Measurements from ENCODE around the gene MAP4K4.

Gene MAP4K4

GRCh38 chr2:101788995-101789970, 91.8 kb downstream of the MAP4K4 start:
- DNase-seq (ENCODE audit: low read depth, low spot score): no peak

- no peak for DNase-seq (ENCODE audit: low read depth, low spot score)
Observed at GRCh38 chr2:101790416-101790815, 92.9 kb downstream of the MAP4K4 start.

DNA sequence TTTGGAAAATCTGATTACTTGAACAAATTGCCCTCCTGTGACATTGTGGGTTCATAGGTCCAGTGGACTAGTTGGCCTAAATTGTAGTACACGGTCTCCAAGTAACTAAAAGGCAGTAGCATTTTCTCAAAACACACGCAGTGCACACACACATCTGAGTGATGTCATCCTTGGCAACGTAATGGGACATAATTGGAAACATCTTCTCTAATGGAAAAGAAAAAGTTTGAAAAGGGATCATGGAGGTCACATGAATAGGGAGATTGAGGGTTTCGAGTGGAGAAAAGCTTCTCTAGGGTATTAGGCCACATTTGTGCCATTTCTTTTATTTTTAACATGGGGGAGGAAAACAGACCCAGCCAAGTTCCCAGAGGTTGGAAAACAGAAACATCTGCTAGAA, 93.3 kb downstream of the MAP4K4 start:
- peak; percentile 74 for DNase-seq (ENCODE audit: low read depth, low spot score)

DNA sequence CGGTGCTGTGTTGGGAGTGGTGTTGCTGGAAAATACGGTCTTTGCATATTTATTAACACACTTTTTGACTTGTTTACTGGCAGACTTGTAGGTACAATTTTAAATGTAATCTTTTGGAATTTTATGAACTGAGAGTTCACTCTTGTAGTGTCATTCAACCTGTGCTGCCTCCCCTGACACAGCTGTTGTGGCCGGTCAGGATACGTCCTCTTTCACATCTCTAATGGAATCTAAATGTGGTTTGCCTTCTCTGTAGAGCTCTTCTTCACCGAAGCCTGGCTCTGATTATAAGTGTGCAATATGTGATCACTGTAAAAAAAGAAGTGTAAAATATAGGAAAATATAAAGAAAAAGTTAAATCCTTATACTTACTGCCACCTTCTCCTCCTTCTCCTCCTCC, 94.7 kb downstream of the MAP4K4 start:
- no peak for DNase-seq (ENCODE audit: low read depth, low spot score)

GRCh38 chr2:101793277-101793969, 95.9 kb downstream of the MAP4K4 start:
- no peak for DNase-seq (ENCODE audit: low read depth, low spot score)

DNA sequence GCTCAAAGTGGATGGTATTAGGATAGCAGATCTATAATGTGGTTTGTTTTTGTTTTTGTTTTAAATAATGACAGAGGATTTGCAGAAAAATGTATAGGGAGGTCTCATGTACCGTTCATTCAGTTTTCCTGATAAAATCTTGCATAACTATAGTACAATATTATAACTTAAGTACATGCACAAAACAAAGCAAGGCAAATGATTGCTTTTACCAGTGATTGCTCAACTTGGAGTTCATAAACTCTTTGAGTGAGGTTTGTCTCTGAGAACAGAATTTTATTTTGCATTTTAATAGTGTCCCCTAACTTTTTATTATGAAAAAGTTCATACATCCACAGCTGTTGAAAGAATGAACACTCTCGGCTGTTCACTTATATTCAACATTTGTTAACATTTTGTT, 96.6 kb downstream of the MAP4K4 start:
- no peak for DNase-seq (ENCODE audit: low read depth, low spot score)

- DNase-seq (ENCODE audit: low read depth, low spot score): no peak
Observed at GRCh38 chr2:101795033-101795432, 97.5 kb downstream of the MAP4K4 start.

GRCh38 chr2:101796825-101797600, 99.5 kb downstream of the MAP4K4 start:
- no peak for DNase-seq (ENCODE audit: low read depth, low spot score)

GRCh38 chr2:101801496-101801895, 104.0 kb downstream of the MAP4K4 start:
- DNase-seq (ENCODE audit: low read depth, low spot score): no peak

GRCh38 chr2:101802329-101802728, 104.8 kb downstream of the MAP4K4 start:
- no peak for DNase-seq (ENCODE audit: low read depth, low spot score)

DNA sequence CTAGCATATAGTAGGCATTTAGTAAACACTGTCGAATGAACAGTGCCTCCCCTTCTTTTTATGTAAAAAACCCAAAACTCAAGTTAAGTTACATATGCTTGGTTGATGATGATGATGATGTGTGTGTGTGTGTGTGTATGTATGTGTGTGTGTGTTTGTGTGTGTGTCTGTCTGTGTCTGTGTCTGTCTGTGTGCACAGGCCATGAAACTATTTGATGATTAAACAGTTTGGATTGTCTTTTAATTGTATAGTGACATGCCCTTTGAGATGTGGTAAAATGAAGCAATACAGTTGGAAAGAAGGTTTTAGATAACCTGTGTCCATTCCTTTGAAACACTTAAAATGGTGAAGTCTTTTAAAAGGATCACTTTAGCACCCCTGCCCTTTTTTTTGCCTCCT, 105.6 kb downstream of the MAP4K4 start:
- DNase-seq (ENCODE audit: low read depth, low spot score): no peak

- no peak for DNase-seq (ENCODE audit: low read depth, low spot score)
Observed at GRCh38 chr2:101803945-101804696, 106.6 kb downstream of the MAP4K4 start.

DNA sequence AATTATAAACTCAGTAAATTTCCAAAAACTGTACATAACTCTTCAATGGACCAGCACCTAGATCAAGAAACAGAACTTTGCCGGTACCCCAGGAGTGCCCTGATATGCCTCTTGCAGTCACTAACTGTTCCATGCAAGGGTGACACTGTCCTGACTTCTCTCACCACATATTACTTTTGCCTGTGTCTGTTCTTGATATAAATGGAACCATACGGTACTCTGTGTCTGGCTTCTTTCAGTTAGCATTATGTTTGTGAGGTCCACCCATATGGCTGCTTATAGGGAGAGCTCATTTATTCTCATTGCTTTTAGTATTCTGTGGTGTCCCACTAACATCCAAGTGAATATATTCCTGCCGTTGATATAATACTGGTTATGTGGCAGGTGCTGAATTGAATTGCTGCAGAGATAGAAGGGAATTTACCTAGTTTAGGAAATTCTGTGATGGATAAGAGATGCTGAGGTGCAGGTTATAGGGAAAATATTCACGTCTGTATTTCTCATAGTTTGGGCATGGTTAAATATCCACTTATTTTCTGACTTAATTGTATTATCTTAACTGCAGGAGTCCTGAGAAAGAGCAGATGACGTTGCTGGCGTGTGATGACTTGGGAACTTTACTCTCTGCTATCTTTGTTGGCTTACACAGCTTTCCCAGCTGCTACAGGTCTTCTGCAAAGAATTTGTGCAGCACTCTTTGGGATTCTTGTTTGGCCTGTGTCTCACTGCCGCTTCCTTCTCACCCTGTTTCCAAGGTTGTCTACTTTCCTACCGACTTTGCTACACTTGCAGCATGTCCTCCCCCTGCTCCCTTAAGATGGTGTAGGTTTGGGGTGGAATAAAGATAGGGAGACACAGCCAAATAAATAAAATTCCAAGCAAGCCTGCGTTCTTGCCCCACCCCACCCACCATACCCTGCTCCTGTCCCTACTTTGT, 107.9 kb downstream of the MAP4K4 start:
- DNase-seq (ENCODE audit: low read depth, low spot score): no peak

- DNase-seq (ENCODE audit: low read depth, low spot score): no peak
Observed at GRCh38 chr2:101806123-101806522, 108.6 kb downstream of the MAP4K4 start.

GRCh38 chr2:101806701-101807100, 109.2 kb downstream of the MAP4K4 start:
- DNase-seq (ENCODE audit: low read depth, low spot score): no peak

DNA sequence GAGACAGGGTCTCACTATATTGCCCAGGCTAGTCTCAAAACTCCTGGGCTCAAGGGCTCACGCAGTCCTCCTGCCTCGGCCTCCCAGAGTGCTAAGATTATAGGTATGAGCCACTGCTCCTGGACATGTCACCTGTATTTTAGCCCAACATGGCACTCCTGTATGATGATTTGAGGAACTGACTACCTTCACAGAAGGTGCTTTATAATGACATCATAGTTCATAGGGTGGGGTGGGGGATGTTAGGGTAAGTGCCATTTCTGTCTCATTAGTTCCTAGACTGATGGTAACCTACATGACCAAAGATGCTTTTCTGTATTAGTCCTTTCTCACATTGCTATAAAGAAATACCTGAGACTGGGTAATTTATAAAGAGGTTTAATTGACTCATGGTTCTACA, 109.7 kb downstream of the MAP4K4 start:
- no peak for DNase-seq (ENCODE audit: low read depth, low spot score)

- DNase-seq (ENCODE audit: low read depth, low spot score): no peak
Observed at GRCh38 chr2:101808006-101808562, 110.6 kb downstream of the MAP4K4 start.

DNA sequence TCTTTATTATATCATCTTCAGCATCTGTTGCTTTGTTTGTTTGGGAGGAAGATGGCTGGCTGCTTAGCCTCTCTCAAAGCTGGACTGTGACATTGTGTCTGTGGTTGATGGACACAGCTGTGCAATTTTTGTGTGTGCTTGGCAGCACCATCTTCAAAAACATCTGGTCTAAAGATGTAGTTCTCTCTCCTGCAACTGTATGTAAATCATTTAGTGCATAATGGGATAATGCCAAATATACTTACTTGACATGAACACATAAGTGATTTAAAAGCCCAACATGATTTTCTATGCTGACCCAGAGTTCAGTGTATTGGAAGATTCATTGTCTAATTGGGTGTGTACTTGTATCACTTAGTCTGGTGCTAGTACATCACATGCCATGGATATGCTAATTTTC, 112.2 kb downstream of the MAP4K4 start:
- DNase-seq (ENCODE audit: low read depth, low spot score): no peak

DNA sequence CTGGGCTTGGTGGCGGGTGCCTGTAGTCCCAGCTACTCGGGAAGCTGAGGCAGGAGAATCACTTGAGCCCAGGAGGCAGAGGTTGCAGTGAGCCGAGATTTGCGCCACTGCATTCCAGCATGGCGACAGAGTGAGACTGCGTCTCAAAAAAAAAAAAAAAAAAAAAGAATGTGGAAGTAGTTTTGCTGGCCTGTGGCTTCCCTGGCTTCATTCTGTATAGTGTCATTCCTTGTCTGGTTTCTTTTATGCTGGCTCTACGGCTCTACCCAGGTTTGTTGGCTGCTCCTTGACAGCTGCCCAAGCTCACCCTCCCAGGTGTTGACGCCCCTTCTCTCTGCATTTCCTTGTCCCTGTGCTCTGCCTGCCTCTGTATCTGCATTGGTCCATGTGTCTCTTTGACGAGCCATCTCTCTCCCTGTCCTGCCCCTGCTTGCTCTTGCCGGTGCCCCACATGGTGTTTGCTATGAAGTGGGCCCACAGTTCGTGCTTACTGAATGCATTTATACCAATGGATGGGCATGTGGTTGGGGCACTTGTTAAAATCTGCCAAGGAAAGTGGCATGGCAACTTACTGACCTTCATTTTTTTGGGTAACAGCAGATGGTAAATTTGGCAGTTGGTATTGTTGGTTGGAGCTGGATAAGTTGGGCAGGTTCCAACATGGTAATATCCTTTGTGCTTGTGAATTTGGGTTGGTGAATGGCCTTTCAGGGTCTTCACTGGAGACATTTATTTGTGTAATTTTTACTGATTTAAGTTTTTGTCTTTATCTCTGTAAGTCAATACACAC, 113.9 kb downstream of the MAP4K4 start:
- DNase-seq (ENCODE audit: low read depth, low spot score): no peak

Data from brain pericyte (primary cell).